NCI-H1436 (cell line): Measurements from ENCODE around the gene FRY.

Experiments
- DNase-seq: peaks from one replicate; lab custom pipeline; 2025; lab: John Stamatoyannopoulos, UW

The FRY gene

DNA sequence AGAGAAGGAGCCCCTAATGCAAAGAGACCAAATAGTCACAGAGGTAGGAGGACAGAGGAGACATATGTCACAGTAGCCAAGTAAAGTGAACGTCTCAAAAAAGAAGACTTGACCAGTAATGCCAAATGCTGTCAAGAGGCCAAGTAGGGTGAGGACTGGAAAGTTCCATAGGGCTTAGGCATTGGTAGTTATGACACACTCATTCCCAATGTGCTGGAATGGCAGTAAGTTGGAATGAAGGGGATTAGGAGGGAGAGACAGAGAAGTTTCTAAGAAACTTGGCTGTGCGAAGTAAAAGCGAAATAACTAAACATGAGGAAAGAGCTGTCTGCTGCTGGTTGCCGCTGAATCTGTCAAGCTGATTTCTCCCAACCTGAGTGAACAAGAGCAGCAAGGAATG, 14.9 kb upstream of the FRY start:
- DNase-seq, result no peak

DNA sequence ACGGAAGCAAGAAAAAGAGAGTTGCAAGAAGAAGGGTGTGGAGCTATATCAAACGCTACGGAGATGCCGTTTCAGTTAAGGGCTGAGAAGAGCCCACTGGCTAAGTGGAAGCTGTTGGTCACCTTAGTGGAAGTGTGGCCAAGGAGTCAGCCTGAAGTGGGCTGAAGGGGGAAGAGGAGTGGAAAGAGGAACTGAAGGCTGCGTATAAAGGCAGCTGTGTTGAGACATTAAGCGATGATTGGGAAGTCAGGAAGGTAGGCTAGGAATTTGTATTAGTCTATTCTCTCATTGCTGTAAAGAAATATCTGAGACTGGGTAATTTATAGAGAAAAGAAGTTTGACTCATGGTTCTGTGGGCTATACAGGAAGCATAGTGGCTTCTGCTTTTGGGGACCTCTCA, 14.1 kb upstream of the FRY start:
- DNase-seq, result no peak

DNA sequence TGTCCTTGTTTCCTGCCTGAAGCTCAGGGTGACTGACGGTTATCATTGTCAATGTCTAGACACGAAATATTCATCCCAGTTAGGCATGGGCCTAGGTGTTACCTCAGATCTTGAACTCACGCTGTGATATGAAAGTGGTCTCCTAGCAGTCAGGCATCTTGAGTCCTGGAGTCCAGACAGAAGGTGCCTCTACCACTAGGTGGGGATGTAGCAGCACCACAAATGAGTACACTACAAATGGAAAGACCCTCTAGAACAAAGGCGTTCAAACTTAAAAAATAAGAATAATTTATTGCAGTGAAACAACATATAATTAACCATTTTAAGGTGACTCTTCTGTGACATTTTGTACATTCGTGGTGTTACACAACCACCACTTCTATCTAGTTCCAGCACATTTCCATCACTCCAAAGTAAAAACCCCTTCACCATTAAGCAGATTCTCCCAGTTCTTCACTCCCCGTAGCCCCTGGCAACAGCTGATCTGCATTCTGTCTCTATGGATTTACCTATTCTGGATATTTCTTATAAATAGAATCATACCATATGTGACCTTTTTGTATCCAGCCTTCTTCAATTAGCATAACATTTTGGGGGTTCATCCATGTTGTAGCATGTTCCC, 11.9 kb upstream of the FRY start:
- peak; percentile 20 for DNase-seq

DNA sequence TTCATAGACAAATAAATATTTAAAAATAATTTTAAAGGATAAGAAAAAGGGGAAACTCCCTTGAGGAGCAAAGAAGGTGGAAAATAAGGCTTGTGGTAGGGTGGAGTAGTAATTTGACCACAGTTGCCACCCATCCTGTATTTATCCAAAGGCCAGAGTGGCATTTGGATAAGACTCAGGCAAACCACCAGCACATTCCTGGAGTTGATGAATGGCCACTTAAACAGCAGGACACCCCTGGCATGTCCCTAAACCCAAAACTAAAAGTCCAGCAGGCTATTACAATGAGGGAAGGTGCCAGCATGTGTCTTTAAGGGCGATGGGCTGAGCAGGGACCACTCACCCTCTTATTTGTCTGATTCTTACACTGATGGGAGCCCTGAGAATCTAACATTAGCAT, 9.8 kb upstream of the FRY start:
- DNase-seq, result no peak

DNA sequence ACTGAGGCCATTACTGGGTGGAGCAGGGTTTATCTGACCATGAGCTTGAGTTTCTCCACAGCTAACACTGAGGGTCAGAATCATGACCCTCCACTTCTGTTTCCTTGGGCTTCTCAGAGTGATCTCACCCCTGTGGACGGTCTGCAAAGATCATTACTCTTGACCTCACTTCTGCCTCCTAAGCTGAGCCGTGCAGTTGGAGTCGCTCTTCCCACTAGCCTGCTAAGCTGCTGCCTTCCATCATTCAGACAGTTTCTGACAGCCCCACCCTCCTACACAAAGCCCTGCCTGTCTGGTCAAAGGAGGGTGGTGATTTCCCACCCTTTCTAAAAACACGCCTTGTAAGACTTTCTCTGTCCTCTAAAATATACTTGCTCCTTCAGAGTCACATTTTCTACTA, 9.3 kb upstream of the FRY start:
- no peak for DNase-seq

DNA sequence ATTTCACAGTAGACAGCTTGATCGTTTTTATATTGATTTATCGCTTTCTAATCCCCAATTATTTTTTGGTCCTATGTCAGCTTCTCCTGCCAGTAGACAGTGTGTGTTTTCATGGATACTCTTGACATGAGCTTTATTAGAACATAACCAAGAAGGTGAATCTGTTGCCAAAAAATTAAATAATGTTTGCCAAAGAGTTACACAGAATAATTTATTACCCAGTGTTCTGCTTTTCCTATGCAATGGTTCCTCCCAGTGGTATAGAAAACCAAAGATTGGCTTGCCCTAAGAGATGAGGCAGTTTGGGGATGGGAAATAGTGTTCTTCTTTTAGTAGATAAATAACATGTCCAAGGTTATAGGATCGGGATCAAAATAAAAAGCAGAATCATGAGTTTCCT, 8.5 kb upstream of the FRY start:
- no peak for DNase-seq

DNA sequence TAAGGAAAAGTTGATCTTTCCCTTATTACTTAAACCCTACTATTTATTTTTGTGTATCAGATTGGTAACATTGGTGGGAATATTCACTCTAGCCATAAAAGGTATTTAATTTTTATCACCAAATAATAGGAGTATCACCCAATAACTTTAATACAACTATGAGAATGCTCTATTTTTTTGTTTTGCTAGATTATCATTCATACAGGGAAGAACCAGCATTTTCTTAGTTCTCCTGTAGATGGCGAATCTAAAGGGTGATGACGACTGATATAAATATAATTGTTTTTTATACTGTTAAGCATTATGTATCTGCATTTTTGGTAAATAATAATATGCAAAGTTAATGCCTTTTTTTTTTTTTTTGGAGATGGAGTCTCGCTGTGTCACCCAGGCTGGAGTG, 7.9 kb upstream of the FRY start:
- DNase-seq, result no peak

DNA sequence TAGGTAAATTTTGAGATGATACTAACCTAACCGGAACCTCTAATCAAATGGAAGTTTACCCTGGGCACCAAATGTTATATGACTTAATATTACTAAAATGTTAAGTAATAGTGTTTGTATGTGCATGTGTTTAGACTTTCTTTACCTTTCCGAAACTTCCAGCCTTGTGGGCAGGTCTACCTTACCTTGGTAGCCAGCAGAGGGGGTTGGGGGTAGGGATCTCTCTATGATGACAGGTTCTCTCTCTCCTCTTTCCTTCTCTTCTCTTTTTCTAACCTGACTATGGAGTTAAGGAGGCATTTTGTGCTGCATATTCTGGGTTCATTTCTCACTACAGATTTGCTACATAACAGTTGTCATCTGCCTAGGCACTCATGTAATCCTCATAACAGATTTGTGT, 6.8 kb upstream of the FRY start:
- no peak for DNase-seq

DNA sequence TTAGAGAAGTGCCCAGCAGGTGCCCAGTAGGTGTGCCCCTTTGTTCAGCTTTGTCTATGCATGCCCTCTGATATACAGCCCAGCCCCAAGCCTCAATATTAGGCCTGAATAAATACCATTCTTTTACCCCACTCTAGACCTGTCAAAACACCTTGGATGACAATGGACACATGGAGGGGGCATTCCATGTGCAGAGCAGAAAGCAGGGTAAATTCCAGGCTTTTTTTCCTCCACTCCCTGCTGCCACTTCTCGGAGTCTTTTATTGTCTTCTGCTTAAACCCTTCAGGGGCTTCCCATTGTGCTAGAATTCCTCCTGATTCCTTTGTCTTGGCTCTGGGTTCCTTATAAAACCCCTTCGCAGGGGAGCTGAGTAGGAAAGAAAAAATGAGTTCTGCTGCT, 5.8 kb upstream of the FRY start:
- DNase-seq, result no peak

DNA sequence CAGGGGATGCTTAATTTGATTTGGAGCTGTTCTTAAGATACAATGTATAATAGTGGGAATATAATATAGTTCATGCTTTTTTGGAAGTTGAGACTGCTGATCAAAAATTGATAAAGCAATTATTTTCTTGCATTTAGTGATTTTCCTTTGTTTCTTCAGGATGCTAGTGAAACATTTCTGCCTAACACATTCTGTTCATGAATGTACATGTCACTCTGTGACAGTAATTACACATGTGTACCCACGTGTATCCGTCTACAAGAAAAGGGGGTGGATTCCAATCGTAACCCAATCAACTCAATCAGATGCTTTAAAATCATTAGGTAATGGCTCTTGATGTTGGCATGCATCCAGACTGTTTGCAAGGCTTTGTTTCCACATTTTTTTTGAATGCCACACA, 5.0 kb upstream of the FRY start:
- no peak for DNase-seq

DNA sequence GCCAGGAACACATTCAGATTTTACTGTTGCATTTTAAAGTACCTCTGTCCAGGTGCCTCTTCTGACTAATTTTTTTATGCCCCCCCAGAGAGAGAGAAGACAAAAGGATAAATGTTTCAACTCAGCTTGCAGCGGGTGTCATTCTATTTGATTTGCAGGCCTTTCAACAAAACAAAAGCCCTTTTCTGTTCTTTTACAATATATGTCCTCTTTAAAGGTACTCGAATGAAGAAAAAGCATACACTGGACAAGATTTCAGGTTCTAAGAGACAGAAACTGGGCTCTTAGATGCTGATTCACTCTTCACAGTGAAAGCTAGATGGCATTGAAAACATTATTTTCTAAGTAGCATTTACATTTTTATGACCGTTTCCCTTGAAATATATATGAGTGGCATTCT, 2.9 kb upstream of the FRY start:
- DNase-seq, result no peak

DNA sequence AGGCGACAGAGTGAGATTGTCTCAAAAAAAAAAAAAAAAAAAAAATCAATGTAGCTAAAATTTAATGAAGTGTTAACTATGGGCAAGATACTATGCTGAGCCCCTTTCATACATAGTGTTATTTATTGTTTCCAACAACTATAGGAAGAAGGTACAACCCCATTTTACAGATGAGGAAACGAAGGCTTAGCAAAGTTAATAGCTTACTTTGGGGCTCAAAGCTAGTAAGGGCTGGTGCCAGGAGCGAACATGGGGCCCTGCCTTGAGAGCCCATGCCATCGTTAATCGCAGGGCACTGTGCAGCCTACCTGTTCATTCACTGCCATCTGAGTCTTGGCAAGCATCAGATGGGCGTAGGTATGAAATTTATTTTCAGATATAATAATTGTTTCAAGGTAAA, 1.9 kb upstream of the FRY start:
- no peak for DNase-seq

DNA sequence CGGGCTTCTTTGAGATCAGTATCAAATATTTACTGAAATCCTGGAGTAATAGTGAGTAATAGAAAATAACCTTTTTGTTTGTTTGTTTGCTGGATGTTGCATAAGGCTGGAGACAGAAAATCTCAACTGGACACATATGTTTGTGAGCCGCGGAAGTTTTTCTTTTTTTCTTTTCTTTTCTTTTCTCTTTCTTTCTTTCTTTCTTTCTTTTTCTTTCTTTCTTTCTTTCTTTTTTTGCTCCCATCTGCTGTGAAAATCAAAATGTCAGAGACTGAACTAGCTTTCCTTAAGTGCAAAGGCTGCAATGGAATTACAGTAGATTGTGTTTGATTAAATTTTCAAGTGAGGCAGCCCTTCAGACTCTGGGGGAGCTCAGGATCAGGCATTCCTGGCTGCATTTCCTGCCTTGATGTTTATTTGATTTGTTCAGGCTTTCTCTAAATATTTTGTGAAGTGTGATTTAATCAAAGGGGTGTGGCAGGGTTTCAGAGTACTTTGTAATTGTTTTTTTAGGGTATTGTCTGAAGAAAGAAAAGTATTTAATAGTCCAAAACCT, 319 bp downstream of the FRY start:
- DNase-seq, result no peak

DNA sequence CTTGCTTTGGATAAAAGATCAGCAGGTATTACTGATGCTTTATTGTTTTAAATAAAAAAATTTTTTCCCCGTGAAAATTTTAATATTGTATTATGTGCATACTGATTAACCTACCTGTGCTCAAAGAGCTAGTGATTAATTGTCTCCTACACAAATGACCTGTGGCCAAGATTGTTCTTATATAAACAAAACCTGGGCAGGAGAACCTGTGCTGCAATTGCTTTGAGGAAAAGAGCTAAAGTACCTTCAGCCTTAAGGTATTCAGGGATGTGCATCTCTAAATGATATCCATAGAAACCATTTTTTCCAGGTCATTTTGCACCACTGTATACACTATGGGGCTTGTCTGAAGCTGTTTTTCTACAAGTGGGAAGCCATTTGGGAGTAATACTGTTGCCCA, 1.2 kb downstream of the FRY start:
- no peak for DNase-seq

DNA sequence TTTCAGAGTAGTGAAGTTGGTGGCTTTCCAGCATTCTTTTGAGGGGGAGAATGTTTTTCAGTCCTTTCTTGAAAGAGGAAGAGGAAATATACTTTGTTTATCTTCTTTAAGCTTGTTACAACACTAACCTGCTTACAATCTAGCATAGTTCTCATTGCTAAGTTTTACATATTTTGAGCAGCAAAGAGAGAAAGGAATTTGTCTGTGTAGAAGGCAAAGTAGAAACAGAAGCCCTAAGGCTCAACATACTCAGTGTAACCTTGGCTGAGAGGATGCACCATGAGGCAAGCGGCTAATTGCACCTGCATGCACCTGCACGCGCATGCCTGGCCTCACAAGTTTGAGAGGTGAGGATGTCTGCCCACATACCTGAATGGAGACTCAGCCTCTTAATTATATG, 2.2 kb downstream of the FRY start:
- DNase-seq, result no peak

DNA sequence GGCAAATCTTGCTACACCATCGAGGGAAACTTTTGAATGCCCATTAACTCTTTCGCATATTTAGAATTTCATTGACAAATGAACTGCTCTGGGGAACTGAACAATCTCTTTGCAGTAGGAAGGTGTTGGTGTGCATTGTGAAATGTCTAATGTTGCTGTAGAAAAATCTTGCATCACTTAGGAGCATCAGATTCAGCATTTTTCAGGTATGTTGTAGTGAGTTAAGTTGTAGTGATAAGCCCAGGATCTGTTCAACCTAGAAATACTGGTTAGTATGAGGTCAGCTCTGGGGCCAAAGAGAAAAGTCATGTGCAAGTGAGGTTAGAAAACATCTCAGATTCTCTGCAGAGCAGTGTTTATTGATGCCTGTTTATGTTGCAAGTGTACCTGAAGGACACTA, 4.1 kb downstream of the FRY start:
- no peak for DNase-seq

DNA sequence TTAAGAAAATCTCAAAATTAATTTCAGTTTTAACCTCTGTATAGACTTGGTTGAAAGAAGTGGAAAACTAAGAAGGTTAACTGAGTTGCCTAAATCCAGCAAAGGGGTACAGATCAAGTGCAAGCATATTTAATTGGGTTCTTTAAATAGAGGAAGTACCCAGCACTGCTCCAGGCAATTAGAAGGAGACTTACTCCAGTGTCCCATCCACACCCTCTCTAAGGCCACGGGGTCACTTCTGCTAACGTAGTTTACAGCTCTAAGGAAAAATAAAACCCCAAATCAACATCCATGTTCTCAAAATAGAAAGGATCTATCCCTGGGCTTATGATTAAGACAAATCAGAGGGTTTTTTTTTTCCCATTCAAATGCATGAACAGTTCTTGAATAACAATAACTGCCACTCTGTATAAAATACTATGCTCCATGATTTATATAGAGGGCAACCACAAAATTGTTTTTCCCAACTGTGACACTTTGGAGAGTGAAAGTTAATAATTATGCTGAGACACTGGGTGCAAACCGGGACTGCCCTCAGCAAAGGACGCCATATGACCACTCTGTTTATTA, 4.6 kb downstream of the FRY start:
- no peak for DNase-seq

DNA sequence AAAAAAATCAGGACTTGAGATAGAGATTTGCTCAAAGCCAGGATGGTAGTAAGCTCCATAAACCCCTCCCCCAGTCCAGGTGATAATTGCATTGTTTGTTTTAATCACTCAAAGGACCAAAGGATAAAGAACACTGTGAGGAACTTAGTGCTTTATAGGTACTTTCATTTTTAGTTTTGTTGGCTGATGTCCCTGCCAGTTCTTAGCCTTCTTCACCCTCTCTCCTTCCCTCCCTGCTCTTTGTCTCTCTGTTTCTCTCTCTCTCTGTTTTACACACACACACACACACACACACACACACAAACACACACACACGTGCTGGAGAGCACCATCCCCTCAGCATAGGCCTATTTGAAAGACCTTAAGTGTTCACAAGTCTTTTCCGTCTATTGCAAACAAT, 5.2 kb downstream of the FRY start:
- DNase-seq, result no peak

DNA sequence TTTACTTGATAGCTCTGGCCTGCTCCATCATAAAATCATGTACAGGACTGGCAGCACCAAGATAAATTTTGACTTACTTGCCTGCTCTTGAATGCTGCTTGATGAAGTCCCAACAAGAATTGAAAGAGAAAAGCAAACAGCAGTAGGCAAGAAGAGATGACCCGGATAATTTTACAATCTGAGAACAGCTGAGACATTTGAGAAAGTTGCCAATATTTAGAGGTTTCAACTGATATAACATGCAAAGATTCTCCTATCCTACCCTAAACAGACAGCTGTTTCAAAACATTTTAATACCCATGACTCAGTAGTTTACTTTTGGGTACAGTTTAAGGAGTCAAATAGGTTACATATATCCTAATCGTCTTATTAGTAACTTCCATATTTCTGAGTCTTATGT, 5.9 kb downstream of the FRY start:
- DNase-seq, result no peak

DNA sequence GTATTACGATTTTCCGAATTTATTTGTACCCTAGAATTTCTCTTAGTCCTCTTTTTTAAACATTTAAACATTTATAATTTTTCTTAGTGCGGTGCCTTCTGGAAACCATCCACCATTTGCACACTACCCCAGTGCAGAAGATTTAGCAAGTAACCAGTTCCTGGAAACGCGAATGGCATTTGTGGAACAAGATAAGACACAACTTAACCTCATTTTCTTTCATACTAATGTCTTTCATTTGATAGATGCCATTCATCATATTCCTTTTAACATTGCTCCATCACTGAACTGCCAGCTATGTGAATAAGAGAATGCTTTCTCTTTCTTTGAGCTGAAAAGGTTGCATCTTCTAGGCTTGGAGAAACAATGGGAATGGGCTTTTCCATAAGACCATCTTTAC, 6.8 kb downstream of the FRY start:
- no peak for DNase-seq

DNA sequence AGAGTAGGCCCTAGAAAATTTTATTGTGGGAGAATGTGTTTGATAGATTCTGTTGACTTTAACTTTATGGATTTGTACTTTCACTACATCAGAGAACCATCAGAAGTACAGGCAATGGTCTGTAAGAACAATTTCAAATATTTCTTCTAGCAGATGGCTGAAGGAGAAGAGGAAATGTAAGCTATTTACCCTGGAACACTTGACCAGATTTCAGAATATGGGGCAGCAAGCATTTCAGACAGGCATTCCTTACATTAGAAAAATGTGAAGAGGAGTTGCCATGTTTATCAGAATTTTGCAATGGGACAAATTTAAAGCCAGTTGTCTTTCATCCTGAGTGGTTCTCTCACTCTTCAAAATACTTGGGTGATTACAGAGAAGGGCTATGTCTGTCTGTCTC, 7.5 kb downstream of the FRY start:
- DNase-seq, result no peak

DNA sequence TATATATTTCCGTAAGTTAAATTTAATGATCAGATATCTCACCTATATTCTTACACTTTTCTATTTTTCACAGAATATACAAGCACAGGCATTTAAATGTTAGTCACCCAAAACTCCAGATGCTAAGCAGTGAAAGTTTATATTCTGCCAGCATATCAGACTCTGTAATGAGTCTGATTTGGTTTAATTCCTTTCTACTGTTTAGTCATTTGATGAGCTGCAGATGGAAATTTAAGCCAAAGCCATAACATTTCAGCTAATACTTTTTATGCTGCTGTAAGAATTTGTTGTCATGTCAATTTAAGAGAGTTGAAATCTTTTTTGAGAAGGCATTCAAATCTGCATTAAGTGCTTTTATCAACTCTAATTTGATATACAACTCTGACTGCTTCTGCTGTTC, 8.0 kb downstream of the FRY start:
- DNase-seq, result no peak

DNA sequence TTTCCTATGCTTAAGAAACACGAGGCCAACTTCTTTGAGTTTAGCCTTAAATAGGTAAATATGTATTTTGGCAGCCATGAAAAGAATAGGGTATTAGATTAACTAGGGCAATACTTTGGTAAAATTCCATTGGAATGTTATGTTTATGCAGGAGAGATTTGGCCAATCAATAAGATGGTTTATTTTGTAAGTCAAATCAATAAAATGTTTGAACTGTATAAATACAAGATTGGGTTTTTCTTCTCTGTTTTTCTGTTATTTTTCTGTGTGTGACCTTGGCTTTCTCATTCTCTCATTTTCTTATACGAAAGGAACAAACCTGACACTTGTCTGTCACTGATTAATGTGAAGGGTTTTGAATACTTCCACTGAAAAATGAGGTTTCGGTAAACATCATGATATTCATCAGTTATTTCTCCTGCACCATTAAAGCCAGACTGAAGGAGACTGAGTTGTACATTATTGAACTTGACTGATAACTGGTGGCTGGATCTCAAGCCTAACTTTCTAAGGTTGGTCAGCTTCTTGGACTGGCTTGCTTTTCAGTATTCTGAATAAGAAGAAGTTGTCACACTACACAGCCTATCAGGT, 8.6 kb downstream of the FRY start:
- no peak for DNase-seq

DNA sequence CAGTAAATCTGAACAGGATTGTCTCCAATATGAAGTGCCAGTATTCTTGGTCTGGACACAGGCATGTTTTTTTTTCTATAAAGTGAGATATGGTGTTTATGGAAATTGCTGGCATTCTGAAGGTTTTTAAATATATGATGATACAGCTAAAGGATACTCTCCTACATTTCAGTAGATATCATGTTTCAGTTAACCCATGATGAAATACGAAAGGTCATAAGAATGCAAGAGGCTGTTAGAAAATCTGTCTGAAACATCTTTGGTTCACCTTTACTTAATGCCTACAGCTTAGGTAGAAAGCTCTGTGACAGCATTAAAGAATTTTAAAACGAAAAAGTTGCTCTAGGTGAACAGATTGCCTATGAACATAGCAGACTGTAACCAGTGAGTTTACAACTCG, 9.1 kb downstream of the FRY start:
- DNase-seq, result no peak
